ENCODE data around the gene TYK2. TPM values are rescaled to one million over a fixed set of nuclear protein-coding genes. Genes with fewer than 3 reads are reported as not detected.

The TYK2 gene
- total and polyA plus RNA-seq, 4 donors: 47.9 to 63.1 (median 59.6) TPM

DNA sequence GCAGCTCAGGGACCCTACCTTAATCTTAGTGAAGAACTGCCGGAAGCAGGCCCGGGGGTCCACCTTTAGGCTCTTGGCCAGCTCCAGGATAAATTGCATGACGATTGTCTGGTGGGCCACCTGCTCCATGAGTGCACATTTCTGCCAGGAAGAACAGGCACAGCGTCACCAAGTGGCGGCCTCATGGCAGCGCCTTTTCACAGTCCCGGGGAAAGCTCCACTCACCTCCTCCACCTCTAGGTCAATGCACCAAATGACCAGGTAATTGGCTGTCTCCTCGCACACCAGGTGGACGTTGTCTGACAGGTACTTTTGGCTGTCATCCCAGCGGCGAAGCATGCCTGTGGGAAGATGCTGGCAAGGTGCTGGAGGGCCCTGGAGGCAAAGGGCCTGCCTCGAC lies 14.6 kb upstream of the TYK2 start:
- Histone ChIP-seq H3K36me3 (ENCODE audit: control insufficient read depth in 4 of 4, insufficient read depth in 3 of 4, low read depth in 1 of 4, low read length in 3 of 4) (peaks cover 20 to 48% (median 23%) of the 10 kb centered on the region in 4 donors), H3K4me3 (ENCODE audit: low read depth in 1 of 3, low read length in 3 of 3) (no peak overlapping the region), H3K9ac (ENCODE audit: low read depth in 1 of 2, low read length in 2 of 2) (no peak overlapping the region), H3K4me1 (ENCODE audit: control insufficient read depth in 4 of 4, insufficient read depth in 4 of 4, low read length in 3 of 4) (peaks cover 0 to 5% (median 3%) of the 10 kb centered on the region in 4 donors), H3K27me3 (ENCODE audit: control insufficient read depth in 4 of 4, insufficient read depth in 4 of 4, low read length in 3 of 4) (no peaks in the 10 kb centered on the region), H3K9me3 (ENCODE audit: control insufficient read depth in 4 of 4, low read length in 3 of 4) (no peaks in the 10 kb centered on the region), H3K27ac (ENCODE audit: low read depth in 1 of 2, low read length in 2 of 2) (no peak overlapping the region)
- no peak for DNase-seq (ENCODE audit: low spot score)
- WGBS: 81% methylated on average over 12 of the region's 12 CpGs
- no peak for TF ChIP-seq HNF4G (IDR thresholded peaks at IDR 0.05)
- TF ChIP-seq, protein P1, sequence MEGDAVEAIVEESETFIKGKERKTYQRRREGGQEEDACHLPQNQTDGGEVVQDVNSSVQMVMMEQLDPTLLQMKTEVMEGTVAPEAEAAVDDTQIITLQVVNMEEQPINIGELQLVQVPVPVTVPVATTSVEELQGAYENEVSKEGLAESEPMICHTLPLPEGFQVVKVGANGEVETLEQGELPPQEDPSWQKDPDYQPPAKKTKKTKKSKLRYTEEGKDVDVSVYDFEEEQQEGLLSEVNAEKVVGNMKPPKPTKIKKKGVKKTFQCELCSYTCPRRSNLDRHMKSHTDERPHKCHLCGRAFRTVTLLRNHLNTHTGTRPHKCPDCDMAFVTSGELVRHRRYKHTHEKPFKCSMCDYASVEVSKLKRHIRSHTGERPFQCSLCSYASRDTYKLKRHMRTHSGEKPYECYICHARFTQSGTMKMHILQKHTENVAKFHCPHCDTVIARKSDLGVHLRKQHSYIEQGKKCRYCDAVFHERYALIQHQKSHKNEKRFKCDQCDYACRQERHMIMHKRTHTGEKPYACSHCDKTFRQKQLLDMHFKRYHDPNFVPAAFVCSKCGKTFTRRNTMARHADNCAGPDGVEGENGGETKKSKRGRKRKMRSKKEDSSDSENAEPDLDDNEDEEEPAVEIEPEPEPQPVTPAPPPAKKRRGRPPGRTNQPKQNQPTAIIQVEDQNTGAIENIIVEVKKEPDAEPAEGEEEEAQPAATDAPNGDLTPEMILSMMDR (IDR thresholded peaks at IDR 0.05; ENCODE audit: low read depth, low read length, missing input control): no peak
- TF ChIP-seq, protein P2, sequence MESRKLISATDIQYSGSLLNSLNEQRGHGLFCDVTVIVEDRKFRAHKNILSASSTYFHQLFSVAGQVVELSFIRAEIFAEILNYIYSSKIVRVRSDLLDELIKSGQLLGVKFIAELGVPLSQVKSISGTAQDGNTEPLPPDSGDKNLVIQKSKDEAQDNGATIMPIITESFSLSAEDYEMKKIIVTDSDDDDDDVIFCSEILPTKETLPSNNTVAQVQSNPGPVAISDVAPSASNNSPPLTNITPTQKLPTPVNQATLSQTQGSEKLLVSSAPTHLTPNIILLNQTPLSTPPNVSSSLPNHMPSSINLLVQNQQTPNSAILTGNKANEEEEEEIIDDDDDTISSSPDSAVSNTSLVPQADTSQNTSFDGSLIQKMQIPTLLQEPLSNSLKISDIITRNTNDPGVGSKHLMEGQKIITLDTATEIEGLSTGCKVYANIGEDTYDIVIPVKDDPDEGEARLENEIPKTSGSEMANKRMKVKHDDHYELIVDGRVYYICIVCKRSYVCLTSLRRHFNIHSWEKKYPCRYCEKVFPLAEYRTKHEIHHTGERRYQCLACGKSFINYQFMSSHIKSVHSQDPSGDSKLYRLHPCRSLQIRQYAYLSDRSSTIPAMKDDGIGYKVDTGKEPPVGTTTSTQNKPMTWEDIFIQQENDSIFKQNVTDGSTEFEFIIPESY (IDR thresholded peaks at IDR 0.05): no peak
- no peak for TF ChIP-seq RXRA (IDR thresholded peaks at IDR 0.05)
- no peak for TF ChIP-seq FOXA2 (IDR thresholded peaks at IDR 0.05)
- TF ChIP-seq REST (IDR thresholded peaks at IDR 0.05): no peak
- no peak for TF ChIP-seq HNF4A (conservative IDR thresholded peaks at IDR 0.05)
- TF ChIP-seq FOXA1 (IDR thresholded peaks at IDR 0.05): no peak
- no peak for TF ChIP-seq SP1 (IDR thresholded peaks at IDR 0.05)
- TF ChIP-seq ATF3 (IDR thresholded peaks at IDR 0.05): no peak
- no peak for TF ChIP-seq EGR1 (IDR thresholded peaks at IDR 0.05; ENCODE audit: low read depth in 2 of 2)
- TF ChIP-seq, protein P3, sequence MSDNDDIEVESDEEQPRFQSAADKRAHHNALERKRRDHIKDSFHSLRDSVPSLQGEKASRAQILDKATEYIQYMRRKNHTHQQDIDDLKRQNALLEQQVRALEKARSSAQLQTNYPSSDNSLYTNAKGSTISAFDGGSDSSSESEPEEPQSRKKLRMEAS (IDR thresholded peaks at IDR 0.05): no peak
- TF ChIP-seq JUND (IDR thresholded peaks at IDR 0.05): no peak
- no peak for TF ChIP-seq YY1 (IDR thresholded peaks at IDR 0.05)
- no peak for TF ChIP-seq TAF1 (conservative IDR thresholded peaks at IDR 0.05)

GRCh38 chr19:10393137-10393536 lies 12.8 kb upstream of the TYK2 start:
- Histone ChIP-seq H3K4me1 (ENCODE audit: control insufficient read depth in 4 of 4, insufficient read depth in 4 of 4, low read length in 3 of 4) (peaks cover 0 to 6% (median 2%) of the 10 kb centered on the region in 4 donors), H3K4me3 (ENCODE audit: low read depth in 1 of 3, low read length in 3 of 3) (no peak overlapping the region), H3K9me3 (ENCODE audit: control insufficient read depth in 4 of 4, low read length in 3 of 4) (no peaks in the 10 kb centered on the region), H3K36me3 (ENCODE audit: control insufficient read depth in 4 of 4, insufficient read depth in 3 of 4, low read depth in 1 of 4, low read length in 3 of 4) (peaks cover 20 to 46% (median 23%) of the 10 kb centered on the region in 4 donors), H3K9ac (ENCODE audit: low read depth in 1 of 2, low read length in 2 of 2) (no peak overlapping the region), H3K27ac (ENCODE audit: low read depth in 1 of 2, low read length in 2 of 2) (no peak overlapping the region), H3K27me3 (ENCODE audit: control insufficient read depth in 4 of 4, insufficient read depth in 4 of 4, low read length in 3 of 4) (no peaks in the 10 kb centered on the region)
- DNase-seq (ENCODE audit: low spot score): no peak
- WGBS: 95% methylated on average over 24 of the region's 24 CpGs
- no peak for TF ChIP-seq ATF3 (IDR thresholded peaks at IDR 0.05)
- TF ChIP-seq, protein P3 (IDR thresholded peaks at IDR 0.05): no peak
- no peak for TF ChIP-seq RAD21 (IDR thresholded peaks at IDR 0.05)
- no peak for TF ChIP-seq JUND (IDR thresholded peaks at IDR 0.05)
- no peak for TF ChIP-seq HNF4A (conservative IDR thresholded peaks at IDR 0.05)
- TF ChIP-seq TAF1 (conservative IDR thresholded peaks at IDR 0.05): no peak
- no peak for TF ChIP-seq YY1 (IDR thresholded peaks at IDR 0.05)
- no peak for TF ChIP-seq EGR1 (IDR thresholded peaks at IDR 0.05; ENCODE audit: low read depth in 2 of 2)
- no peak for TF ChIP-seq FOXA2 (IDR thresholded peaks at IDR 0.05)
- TF ChIP-seq REST (IDR thresholded peaks at IDR 0.05): no peak
- no peak for TF ChIP-seq SP1 (IDR thresholded peaks at IDR 0.05)
- TF ChIP-seq RXRA (IDR thresholded peaks at IDR 0.05): no peak
- TF ChIP-seq NR2F2 (IDR thresholded peaks at IDR 0.05): no peak
- TF ChIP-seq FOXA1 (IDR thresholded peaks at IDR 0.05): no peak

All from liver (tissue), 9 donors.